NCI-H524 (cell line): ENCODE data around the gene TNPO3.

ENCODE experiments used
- DNase-seq, 2 experiments: peaks; one replicate each; lab custom pipeline; 2025; lab: John Stamatoyannopoulos, UW

The TNPO3 gene

GRCh38 chr7:129054438-129055293 is at the start of gene TNPO3:
TSS of gene TNPO3 (minus strand) at chr7:129055111. CDS start at chr7:129054770, 341 bp downstream.
- DNase-seq, result peak; percentile 91 to 93

- no peak for DNase-seq
Measured at GRCh38 chr7:129103561-129104324, 48.8 kb upstream of the TNPO3 start.

GRCh38 chr7:129101746-129102145 is 46.8 kb upstream of the TNPO3 start:
- DNase-seq, result no peak

DNA sequence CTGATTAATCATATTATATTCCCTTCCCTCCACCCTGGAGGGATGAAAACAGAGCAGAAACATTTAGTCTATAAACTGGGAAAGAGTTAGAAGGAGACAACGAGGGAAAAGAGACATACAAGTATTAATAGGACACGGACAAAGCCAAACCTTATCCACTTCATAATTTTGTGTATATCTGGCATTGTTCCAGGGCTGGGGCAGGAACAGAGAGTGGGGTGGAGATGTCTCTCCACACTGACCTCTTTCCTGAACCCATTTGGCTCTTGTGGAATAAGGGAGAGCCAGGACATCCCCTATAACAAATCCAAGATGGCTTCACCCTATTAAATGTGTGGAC is 45.9 kb upstream of the TNPO3 start:
- no peak for DNase-seq

DNA sequence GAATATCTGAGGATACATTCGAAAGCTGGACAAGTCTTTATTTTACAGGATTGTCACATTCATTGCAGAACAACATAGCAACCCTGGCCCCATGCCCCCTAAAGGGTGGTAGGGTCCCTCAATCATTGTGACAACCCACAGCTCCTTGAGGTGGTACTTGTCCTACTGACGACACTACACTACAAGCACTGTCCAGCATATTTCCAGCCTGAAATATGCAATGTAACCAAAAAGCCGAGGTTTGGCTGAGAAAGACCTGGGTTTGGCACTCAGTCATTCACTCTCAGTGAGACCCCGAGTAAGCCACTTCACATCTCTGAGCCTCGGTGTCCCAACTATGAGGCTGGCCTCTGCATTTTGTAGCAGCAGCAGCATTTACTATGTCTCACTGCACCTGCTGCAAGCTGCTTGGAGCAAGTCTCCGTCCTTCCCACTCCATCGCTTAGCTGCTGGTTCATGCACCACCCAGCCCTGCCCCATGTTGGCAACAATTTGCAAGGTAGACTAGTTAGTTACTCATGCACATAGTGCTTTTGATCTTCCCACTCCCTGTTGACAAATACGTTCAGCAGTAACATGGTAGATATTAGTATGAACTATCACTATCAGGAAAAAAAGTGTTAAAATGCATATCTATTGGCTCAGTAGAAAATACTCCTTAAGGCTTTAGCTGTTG is 43.6 kb upstream of the TNPO3 start:
- DNase-seq, result no peak

DNA sequence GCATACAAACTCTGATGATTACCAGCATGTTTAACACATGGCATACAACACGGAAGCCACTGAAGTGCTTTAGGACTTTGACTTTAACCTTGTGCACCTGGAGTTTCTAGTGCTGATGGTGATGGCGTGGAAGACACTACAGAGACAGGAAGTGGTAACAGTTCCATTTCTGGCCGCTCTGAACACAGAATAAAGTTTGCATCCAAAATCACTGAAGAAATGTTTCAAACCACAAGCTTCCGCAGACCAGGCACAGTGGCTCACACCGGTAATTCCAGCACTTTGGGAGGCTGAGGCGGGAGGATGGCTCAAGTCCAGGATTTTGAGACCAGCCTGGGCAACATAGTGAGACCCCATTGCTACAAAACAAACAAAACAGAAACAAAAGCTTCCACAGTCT is 40.3 kb upstream of the TNPO3 start:
- no peak for DNase-seq

DNA sequence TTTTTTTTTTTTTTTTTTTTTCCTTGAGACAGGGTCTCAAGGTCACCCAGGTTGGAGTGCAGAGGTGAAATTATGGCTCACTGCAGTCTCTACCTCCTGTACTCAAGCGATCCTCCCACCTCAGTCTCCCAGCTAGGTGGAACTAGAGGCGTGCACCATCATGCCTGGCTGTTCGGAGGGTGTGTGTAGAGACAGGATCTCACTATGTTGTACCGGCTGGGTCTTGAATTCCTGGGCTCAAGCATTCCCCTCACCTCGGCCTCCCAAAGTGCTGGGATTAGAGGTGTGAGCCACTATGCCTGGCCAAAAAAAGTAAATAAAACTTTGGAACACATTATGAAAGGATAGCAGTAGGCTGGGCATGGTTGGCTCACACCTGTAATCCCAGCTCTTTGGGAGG is 39.6 kb upstream of the TNPO3 start:
- no peak for DNase-seq

DNA sequence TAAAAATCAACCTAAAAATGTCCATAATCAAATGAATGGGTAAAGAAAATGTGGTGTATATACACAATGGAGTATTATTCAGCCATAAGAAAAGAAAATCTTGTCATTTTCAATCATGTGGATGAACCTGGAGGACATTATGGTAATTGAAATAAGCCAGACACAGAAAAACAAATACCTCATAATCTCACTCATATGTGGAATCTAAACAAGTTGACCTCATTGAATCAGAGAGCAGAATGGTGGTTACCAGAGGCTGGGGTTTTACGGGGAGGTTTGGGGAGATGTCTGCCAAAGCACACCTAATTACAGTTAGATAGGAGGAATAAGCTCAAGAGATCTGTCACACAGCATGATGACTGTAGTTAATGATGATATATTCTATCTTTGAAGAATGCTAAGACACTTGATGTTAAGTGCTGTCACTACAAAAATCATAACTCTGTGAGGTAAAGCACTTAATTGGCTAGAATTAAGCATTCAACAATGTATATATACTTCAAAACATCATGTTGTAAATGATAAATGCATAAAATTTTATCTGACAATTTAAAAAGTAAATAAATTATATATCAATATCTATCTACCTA is 39.1 kb upstream of the TNPO3 start:
- no peak for DNase-seq

DNA sequence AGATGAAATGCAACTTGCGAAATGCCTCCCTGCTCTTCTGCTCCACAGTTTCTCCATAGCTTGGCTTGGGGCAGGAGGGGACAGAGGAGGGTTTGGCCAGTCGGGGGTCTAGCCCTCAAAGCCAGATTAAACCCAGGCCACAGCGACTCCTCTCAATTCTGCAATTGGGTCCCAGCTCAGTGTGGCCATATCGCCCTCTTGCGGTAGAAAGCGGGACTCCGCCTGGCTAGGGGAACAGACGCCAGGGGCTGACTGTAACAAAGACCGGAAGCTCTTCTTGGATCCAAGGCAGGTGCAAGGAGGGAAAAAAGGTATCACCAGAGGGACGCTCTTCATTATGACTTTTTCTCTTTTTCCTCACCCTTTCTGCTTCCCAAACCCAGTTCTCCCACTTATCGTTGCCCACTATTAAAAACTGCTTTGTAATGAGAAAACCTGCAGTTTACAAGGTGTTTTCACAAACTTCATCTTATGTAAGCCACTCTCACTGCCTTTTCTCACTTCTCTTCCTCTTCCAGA is 36.6 kb upstream of the TNPO3 start:
- DNase-seq, result peak; percentile 52 to 78

DNA sequence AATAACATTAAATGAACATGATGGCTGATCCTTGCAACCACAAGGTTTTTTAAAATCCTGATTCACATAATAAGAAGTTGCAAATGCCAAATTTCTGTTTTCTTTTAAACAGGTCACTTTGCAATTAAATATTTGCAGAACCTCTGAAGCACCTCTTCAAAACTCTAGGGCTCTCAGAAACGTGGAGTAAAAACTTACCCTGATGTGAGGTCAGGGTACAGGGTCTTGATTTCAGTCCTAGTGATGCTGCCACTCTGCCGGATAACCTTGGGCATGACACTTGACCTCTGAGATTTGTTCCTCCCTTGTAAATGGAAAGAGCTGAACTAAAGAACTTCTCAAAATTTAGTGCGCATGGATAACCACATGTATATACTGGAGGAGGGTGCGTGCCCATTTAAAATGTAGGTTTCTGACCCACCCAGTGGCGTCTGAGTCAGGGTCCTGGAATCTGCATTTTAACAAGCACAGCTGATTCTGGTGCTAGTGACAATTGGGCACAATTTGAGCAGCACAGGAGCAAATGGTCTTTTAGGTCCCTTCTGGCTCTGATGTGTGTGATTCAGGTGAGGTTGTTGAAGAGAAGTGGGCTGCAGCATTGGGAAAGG is 35.5 kb upstream of the TNPO3 start:
- DNase-seq, result no peak

- no peak for DNase-seq
Measured at GRCh38 chr7:129089521-129090212, 34.8 kb upstream of the TNPO3 start.

- no peak for DNase-seq
Measured at GRCh38 chr7:129084801-129085551, 30.1 kb upstream of the TNPO3 start.

GRCh38 chr7:129083525-129083924 is 28.6 kb upstream of the TNPO3 start:
- no peak for DNase-seq

GRCh38 chr7:129078455-129078854 is 23.5 kb upstream of the TNPO3 start:
- DNase-seq, result no peak

- DNase-seq, result no peak
Measured at GRCh38 chr7:129076886-129077285, 22.0 kb upstream of the TNPO3 start.

GRCh38 chr7:129074994-129075393 is 20.1 kb upstream of the TNPO3 start:
- DNase-seq, result no peak

GRCh38 chr7:129074361-129074871 is 19.5 kb upstream of the TNPO3 start:
- DNase-seq, result no peak

- DNase-seq, result no peak
Measured at GRCh38 chr7:129073738-129074137, 18.8 kb upstream of the TNPO3 start.

- DNase-seq, result no peak
Measured at GRCh38 chr7:129073204-129073603, 18.3 kb upstream of the TNPO3 start.

GRCh38 chr7:129072479-129073011 is 17.6 kb upstream of the TNPO3 start:
- no peak for DNase-seq
